Measurements from ENCODE around the gene MS4A15. TPM values are rescaled to one million over a fixed set of nuclear protein-coding genes. Genes with fewer than 3 reads are reported as not detected.

The MS4A15 gene
- total and polyA plus RNA-seq, 5 donors from 2014 or later = not detected

DNA sequence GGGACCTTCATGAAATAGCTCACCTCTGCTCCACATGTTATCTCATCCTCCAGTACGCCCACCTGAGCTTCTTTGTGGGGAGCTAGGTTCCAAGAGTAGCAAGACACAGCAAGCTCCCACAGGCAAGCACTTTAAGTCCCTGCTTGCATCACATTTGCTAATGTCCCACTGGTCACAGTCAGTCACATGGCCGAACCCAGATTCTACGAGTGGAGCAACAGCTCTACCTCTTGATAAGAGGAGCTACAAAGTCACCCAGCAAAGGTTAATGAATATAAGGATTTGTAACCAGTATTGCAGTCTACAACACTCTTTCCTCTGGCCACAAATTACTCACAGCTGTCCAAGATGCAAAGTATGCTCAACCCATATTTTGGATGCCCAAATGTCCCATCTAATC lies 15.2 kb upstream of the MS4A15 start:
- DNase-seq (no peak), ATAC-seq (ENCODE audit: low read depth in 2 of 2) (no peak)
- H3K4me1 ChIP-seq (ENCODE audit: control insufficient read depth, insufficient read depth, low read length, poor library complexity, severe bottlenecking) = no peaks in the 10 kb centered on the region
- H3K36me3 Mint-ChIP-seq = no peaks in the 10 kb centered on the region
- H3K36me3 ChIP-seq (ENCODE audit: control insufficient read depth, insufficient read depth, low read length) = no peaks in the 10 kb centered on the region
- H3K27ac ChIP-seq (ENCODE audit: insufficient read depth, low read length, poor library complexity, severe bottlenecking) = no peak overlapping the region
- no peaks in the 10 kb centered on the region for H3K27me3 ChIP-seq (ENCODE audit: control insufficient read depth, insufficient read depth, low read length)
- peaks cover 0 to 4% (median 2%) of the 10 kb centered on the region in 7 donors for H3K9me3 Mint-ChIP-seq
- no peak overlapping the region for H3K4me3 ChIP-seq (ENCODE audit: low read depth, low read length)
- no peaks in the 10 kb centered on the region for H3K9me3 ChIP-seq (ENCODE audit: control insufficient read depth in 2 of 2, low read length in 2 of 2)
- no peaks in the 10 kb centered on the region for H3K4me1 Mint-ChIP-seq
- peaks cover 7% of the 10 kb centered on the region for H3K27me3 Mint-ChIP-seq
- no peak overlapping the region for H3K4me3 Mint-ChIP-seq
- no peak overlapping the region for H3K27ac Mint-ChIP-seq

DNA sequence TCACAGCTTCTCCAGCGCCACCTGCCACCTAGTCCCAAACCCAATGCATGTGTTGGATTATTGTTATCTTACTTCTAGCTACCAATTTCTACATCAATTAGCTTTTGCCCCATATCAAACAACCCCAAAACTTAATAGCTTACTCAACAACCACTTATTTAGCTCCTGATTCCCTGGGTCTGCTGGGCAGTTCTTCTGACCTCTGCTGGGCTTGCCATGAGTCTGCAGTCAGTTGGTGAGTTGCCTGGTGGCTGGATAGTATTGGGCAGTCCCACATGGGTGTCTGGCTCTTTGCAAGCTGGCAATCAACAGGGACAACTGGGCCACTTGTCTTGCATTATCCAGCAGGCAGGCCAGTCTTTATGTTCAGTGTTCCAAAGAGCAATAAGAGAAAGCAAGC lies 13.6 kb upstream of the MS4A15 start:
- Histone ChIP-seq H3K9me3 (ENCODE audit: control insufficient read depth in 2 of 2, low read length in 2 of 2) (no peaks in the 10 kb centered on the region), H3K4me3 (ENCODE audit: low read depth, low read length) (no peak overlapping the region), H3K36me3 (ENCODE audit: control insufficient read depth, insufficient read depth, low read length) (no peaks in the 10 kb centered on the region), H3K27me3 (ENCODE audit: control insufficient read depth, insufficient read depth, low read length) (no peaks in the 10 kb centered on the region), H3K4me1 (ENCODE audit: control insufficient read depth, insufficient read depth, low read length, poor library complexity, severe bottlenecking) (no peaks in the 10 kb centered on the region), H3K27ac (ENCODE audit: insufficient read depth, low read length, poor library complexity, severe bottlenecking) (no peak overlapping the region)
- DNase-seq (no peak), ATAC-seq (ENCODE audit: low read depth in 2 of 2) (no peak)
- Mint-ChIP-seq H3K27ac (no peak overlapping the region), H3K9me3 (peaks cover 0 to 7% (median 2%) of the 10 kb centered on the region in 7 donors), H3K36me3 (no peaks in the 10 kb centered on the region), H3K27me3 (peaks cover 7% of the 10 kb centered on the region), H3K4me1 (no peaks in the 10 kb centered on the region), H3K4me3 (no peak overlapping the region)

DNA sequence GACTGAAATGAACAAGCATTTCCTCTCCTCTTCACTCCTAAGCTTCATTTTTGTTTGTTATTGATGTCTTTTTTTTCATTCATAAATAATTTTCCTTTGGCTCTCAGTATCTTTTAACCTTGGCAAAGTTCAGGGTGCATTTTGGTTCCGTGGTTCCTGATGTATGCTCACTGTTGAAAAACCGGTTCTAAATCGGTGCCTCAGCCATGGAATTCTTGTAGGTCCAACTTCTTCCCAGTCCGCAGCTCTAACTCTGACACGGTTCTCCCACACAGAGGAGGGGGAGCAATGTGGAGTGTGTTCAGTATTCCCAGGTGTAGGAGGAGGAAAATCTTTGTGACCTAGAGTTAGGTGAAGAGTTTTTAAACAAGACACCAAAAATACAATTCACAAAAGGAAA lies 12.6 kb upstream of the MS4A15 start:
- Histone ChIP-seq H3K4me3 (ENCODE audit: low read depth, low read length) (no peak overlapping the region), H3K4me1 (ENCODE audit: control insufficient read depth, insufficient read depth, low read length, poor library complexity, severe bottlenecking) (no peaks in the 10 kb centered on the region), H3K27me3 (ENCODE audit: control insufficient read depth, insufficient read depth, low read length) (no peaks in the 10 kb centered on the region), H3K9me3 (ENCODE audit: control insufficient read depth in 2 of 2, low read length in 2 of 2) (no peaks in the 10 kb centered on the region), H3K36me3 (ENCODE audit: control insufficient read depth, insufficient read depth, low read length) (no peaks in the 10 kb centered on the region), H3K27ac (ENCODE audit: insufficient read depth, low read length, poor library complexity, severe bottlenecking) (no peak overlapping the region)
- ATAC-seq (ENCODE audit: low read depth in 2 of 2) (no peak), DNase-seq (no peak)
- peaks cover 2% of the 10 kb centered on the region for H3K27me3 Mint-ChIP-seq
- peaks cover 0 to 7% (median 0%) of the 10 kb centered on the region in 7 donors for H3K9me3 Mint-ChIP-seq
- H3K36me3 Mint-ChIP-seq = no peaks in the 10 kb centered on the region
- H3K4me1 Mint-ChIP-seq = no peaks in the 10 kb centered on the region
- H3K27ac Mint-ChIP-seq = no peak overlapping the region
- no peak overlapping the region for H3K4me3 Mint-ChIP-seq

DNA sequence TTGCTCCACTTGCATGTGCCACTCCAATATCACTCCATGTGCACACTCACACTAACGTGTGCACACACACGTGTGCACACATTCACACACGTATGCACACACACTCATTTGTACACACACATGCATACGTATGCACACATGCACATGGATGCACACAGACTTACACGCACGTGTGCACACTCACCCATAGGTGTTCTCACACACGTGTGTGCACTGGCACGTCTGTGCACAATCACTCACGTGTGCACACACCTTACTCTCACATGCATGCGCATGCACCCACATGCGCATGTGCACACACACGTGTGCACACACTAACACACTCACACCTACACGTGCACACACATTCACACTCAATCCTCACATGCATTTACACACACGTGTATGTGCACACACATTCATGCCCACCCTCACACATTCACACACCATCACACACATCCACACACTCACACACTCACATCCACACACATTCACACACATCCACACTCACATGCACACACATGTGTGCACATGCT lies 9.3 kb upstream of the MS4A15 start:
- Mint-ChIP-seq H3K36me3 (no peaks in the 10 kb centered on the region), H3K4me3 (no peak overlapping the region), H3K27me3 (no peaks in the 10 kb centered on the region), H3K9me3 (peaks cover 0 to 7% (median 0%) of the 10 kb centered on the region in 7 donors), H3K4me1 (no peaks in the 10 kb centered on the region), H3K27ac (no peak overlapping the region)
- Histone ChIP-seq H3K9me3 (ENCODE audit: control insufficient read depth in 2 of 2, low read length in 2 of 2) (no peaks in the 10 kb centered on the region), H3K27ac (ENCODE audit: insufficient read depth, low read length, poor library complexity, severe bottlenecking) (no peak overlapping the region), H3K4me1 (ENCODE audit: control insufficient read depth, insufficient read depth, low read length, poor library complexity, severe bottlenecking) (no peaks in the 10 kb centered on the region), H3K27me3 (ENCODE audit: control insufficient read depth, insufficient read depth, low read length) (no peaks in the 10 kb centered on the region), H3K36me3 (ENCODE audit: control insufficient read depth, insufficient read depth, low read length) (no peaks in the 10 kb centered on the region), H3K4me3 (ENCODE audit: low read depth, low read length) (no peak overlapping the region)
- DNase-seq (no peak), ATAC-seq (ENCODE audit: low read depth in 2 of 2) (no peak)

DNA sequence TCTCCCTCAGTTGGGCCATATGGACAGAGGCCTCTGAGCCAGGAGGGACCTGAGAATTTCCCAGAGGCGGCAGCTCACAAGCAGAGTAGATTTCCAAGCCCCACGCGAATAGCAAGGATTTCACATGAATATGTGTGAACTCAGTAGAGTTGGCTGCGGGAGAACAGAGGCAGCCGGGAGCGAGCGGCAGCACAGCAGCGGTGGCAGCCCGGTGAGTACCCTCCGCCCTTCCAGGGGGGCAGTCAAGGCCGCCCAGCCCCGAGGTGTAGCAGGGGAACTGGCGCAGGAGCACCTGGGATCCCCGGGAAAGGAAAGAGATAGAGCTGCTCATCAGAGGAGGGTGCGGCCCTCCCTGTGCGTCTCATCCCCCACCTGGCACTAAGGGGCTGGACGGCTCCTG lies 8.4 kb upstream of the MS4A15 start:
- DNase-seq = no peak
- Histone ChIP-seq H3K9me3 (ENCODE audit: control insufficient read depth in 2 of 2, low read length in 2 of 2) (no peaks in the 10 kb centered on the region), H3K27me3 (ENCODE audit: control insufficient read depth, insufficient read depth, low read length) (no peaks in the 10 kb centered on the region), H3K36me3 (ENCODE audit: control insufficient read depth, insufficient read depth, low read length) (no peaks in the 10 kb centered on the region), H3K4me3 (ENCODE audit: low read depth, low read length) (no peak overlapping the region), H3K4me1 (ENCODE audit: control insufficient read depth, insufficient read depth, low read length, poor library complexity, severe bottlenecking) (no peaks in the 10 kb centered on the region), H3K27ac (ENCODE audit: insufficient read depth, low read length, poor library complexity, severe bottlenecking) (no peak overlapping the region)
- ATAC-seq (ENCODE audit: low read depth in 2 of 2) = no peak
- H3K27ac Mint-ChIP-seq = no peak overlapping the region
- no peaks in the 10 kb centered on the region for H3K4me1 Mint-ChIP-seq
- H3K27me3 Mint-ChIP-seq = peaks cover 1% of the 10 kb centered on the region
- no peak overlapping the region for H3K4me3 Mint-ChIP-seq
- H3K9me3 Mint-ChIP-seq = peaks cover 0 to 7% (median 0%) of the 10 kb centered on the region in 7 donors
- H3K36me3 Mint-ChIP-seq = no peaks in the 10 kb centered on the region

DNA sequence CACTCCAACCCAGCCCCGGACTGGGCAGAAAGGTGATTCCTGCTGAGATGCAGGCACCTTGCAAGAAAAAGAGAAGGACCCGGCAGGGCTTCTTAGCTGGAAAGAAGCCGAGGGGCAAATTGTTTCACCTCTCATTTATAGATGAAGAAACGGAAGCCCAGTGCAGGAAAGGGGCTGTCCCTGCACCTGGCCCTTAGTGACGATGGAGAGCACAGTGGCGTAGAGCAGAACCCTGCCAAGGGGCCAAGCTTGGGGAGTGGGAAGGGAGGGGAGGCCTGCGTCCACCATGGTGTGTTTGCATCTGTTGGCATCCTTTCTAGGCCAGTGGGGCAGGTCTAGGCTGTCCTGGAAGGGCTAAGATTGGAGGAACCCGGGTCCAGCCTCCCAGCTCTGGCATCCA lies 7.8 kb upstream of the MS4A15 start:
- Mint-ChIP-seq H3K36me3 (no peaks in the 10 kb centered on the region), H3K4me3 (no peak overlapping the region), H3K4me1 (no peaks in the 10 kb centered on the region), H3K27ac (no peak overlapping the region), H3K9me3 (peaks cover 0 to 6% (median 0%) of the 10 kb centered on the region in 7 donors), H3K27me3 (peaks cover 4% of the 10 kb centered on the region)
- no peaks in the 10 kb centered on the region for H3K4me1 ChIP-seq (ENCODE audit: control insufficient read depth, insufficient read depth, low read length, poor library complexity, severe bottlenecking)
- no peaks in the 10 kb centered on the region for H3K36me3 ChIP-seq (ENCODE audit: control insufficient read depth, insufficient read depth, low read length)
- H3K9me3 ChIP-seq (ENCODE audit: control insufficient read depth in 2 of 2, low read length in 2 of 2) = no peaks in the 10 kb centered on the region
- H3K27ac ChIP-seq (ENCODE audit: insufficient read depth, low read length, poor library complexity, severe bottlenecking) = no peak overlapping the region
- H3K4me3 ChIP-seq (ENCODE audit: low read depth, low read length) = no peak overlapping the region
- ATAC-seq (ENCODE audit: low read depth in 2 of 2) (no peak), DNase-seq (no peak)
- no peaks in the 10 kb centered on the region for H3K27me3 ChIP-seq (ENCODE audit: control insufficient read depth, insufficient read depth, low read length)

DNA sequence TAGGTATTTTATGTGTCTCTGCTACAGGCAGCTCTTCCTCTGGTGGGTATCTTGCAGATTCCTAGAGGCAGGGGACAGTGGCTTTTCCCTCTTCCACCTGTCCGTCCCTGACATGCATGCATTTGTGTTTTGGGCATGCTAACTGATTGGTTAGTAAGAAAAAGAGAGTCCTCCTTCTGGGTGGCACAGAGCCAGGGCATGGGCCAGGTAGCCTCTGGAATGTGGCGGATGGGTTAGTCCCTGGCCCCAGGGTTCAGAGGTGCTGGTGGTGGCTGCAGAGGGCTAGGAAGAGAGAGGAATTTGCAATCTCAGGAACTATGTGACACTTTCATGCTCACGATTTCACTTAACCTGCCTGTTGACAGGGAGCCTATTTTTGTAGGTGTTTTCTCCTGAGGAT lies 5.8 kb upstream of the MS4A15 start:
- Mint-ChIP-seq H3K4me3 (no peak overlapping the region), H3K27ac (no peak overlapping the region), H3K36me3 (no peaks in the 10 kb centered on the region), H3K4me1 (no peaks in the 10 kb centered on the region), H3K27me3 (peaks cover 13% of the 10 kb centered on the region), H3K9me3 (peaks cover 0 to 4% (median 0%) of the 10 kb centered on the region in 7 donors)
- Histone ChIP-seq H3K4me3 (ENCODE audit: low read depth, low read length) (no peak overlapping the region), H3K27ac (ENCODE audit: insufficient read depth, low read length, poor library complexity, severe bottlenecking) (no peak overlapping the region), H3K36me3 (ENCODE audit: control insufficient read depth, insufficient read depth, low read length) (no peaks in the 10 kb centered on the region), H3K4me1 (ENCODE audit: control insufficient read depth, insufficient read depth, low read length, poor library complexity, severe bottlenecking) (no peaks in the 10 kb centered on the region), H3K27me3 (ENCODE audit: control insufficient read depth, insufficient read depth, low read length) (no peaks in the 10 kb centered on the region), H3K9me3 (ENCODE audit: control insufficient read depth in 2 of 2, low read length in 2 of 2) (no peaks in the 10 kb centered on the region)
- DNase-seq = no peak
- no peak for ATAC-seq (ENCODE audit: low read depth in 2 of 2)

DNA sequence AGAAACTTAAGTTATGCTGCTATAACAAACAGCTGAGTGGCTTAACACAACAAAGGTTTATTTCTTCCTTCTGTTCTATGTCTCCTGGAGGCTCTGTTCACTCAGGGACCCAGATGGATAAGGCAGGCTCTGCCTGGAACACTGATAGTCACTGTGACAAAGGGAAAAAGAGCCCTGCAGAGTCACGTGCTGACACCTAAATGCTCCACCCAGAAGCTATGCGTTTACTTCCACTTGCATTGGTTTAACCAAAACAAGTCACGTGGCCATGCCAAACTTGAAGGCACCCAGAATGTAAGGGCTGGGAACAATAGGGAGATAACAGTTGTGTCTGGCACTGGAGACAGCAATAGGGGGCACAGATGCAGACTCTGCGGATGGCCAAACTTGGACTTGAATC lies 3.4 kb upstream of the MS4A15 start:
- Mint-ChIP-seq H3K9me3 (no peaks in the 10 kb centered on the region), H3K27me3 (peaks cover 13% of the 10 kb centered on the region), H3K36me3 (no peaks in the 10 kb centered on the region), H3K4me1 (no peaks in the 10 kb centered on the region), H3K4me3 (no peak overlapping the region), H3K27ac (no peak overlapping the region)
- H3K36me3 ChIP-seq (ENCODE audit: control insufficient read depth, insufficient read depth, low read length) = no peaks in the 10 kb centered on the region
- H3K9me3 ChIP-seq (ENCODE audit: control insufficient read depth in 2 of 2, low read length in 2 of 2) = no peaks in the 10 kb centered on the region
- no peaks in the 10 kb centered on the region for H3K27me3 ChIP-seq (ENCODE audit: control insufficient read depth, insufficient read depth, low read length)
- H3K4me3 ChIP-seq (ENCODE audit: low read depth, low read length) = no peak overlapping the region
- ATAC-seq (ENCODE audit: low read depth in 2 of 2) (no peak), DNase-seq (no peak)
- H3K4me1 ChIP-seq (ENCODE audit: control insufficient read depth, insufficient read depth, low read length, poor library complexity, severe bottlenecking) = no peaks in the 10 kb centered on the region
- no peak overlapping the region for H3K27ac ChIP-seq (ENCODE audit: insufficient read depth, low read length, poor library complexity, severe bottlenecking)
